Measurements from ENCODE around the gene TBCB. TPM values are rescaled to one million over a fixed set of nuclear protein-coding genes. Genes with fewer than 3 reads are reported as not detected.
A peak's percentile ranks its signal among the peaks of the same experiment; 100 is the strongest.

The TBCB gene
- polyA plus RNA-seq, 3 donors, result 167 to 233 (median 178) TPM

GRCh38 chr19:36084231-36085009 is 30.8 kb upstream of the TBCB start:
- H3K36me3 ChIP-seq (replicated peaks in 1 of 2; ENCODE audit: control insufficient read depth in 1 of 2, insufficient read depth in 2 of 2, low read length in 2 of 2), result peaks cover 55 to 83% of the 10 kb centered on the region in 2 donors
- H4K20me1 ChIP-seq (ENCODE audit: insufficient read depth, low read length), result no peaks in the 10 kb centered on the region
- Mint-ChIP-seq H3K4me3 (no peak overlapping the region), H3K4me1 (no peaks in the 10 kb centered on the region), H3K27ac (peak overlapping the region in 3 of 7 donors; percentile 11 to 66 (median 40)), H3K9me3 (no peaks in the 10 kb centered on the region), H3K27me3 (ENCODE audit: low read depth in 3 of 3) (peaks cover 0 to 5% (median 0%) of the 10 kb centered on the region in 3 donors), H3K36me3 (peaks cover 60 to 93% of the 10 kb centered on the region in 2 donors)
- no peak for DNase-seq
- no peak overlapping the region for H3K4me2 ChIP-seq (replicated peaks; ENCODE audit: extremely low read depth, low read length, poor library complexity, severe bottlenecking)
- no peaks in the 10 kb centered on the region for H3K27me3 ChIP-seq (ENCODE audit: control insufficient read depth in 2 of 2, insufficient read depth in 2 of 2, low read length in 2 of 2)
- TF ChIP-seq, protein P1, sequence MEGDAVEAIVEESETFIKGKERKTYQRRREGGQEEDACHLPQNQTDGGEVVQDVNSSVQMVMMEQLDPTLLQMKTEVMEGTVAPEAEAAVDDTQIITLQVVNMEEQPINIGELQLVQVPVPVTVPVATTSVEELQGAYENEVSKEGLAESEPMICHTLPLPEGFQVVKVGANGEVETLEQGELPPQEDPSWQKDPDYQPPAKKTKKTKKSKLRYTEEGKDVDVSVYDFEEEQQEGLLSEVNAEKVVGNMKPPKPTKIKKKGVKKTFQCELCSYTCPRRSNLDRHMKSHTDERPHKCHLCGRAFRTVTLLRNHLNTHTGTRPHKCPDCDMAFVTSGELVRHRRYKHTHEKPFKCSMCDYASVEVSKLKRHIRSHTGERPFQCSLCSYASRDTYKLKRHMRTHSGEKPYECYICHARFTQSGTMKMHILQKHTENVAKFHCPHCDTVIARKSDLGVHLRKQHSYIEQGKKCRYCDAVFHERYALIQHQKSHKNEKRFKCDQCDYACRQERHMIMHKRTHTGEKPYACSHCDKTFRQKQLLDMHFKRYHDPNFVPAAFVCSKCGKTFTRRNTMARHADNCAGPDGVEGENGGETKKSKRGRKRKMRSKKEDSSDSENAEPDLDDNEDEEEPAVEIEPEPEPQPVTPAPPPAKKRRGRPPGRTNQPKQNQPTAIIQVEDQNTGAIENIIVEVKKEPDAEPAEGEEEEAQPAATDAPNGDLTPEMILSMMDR (IDR thresholded peaks at IDR 0.05), result no peak
- H3K4me1 ChIP-seq (ENCODE audit: control insufficient read depth in 1 of 2, insufficient read depth in 2 of 2, low read length in 2 of 2), result no peaks in the 10 kb centered on the region
- intact Hi-C loops (cut with micrococcal nuclease), result no loop called here
- H3K9me3 ChIP-seq (replicated peaks in 1 of 2; ENCODE audit: control insufficient read depth in 1 of 2, insufficient read depth in 1 of 2, low read length in 2 of 2), result no peaks in the 10 kb centered on the region
- WGBS (ENCODE audit: insufficient coverage), result over 99% methylated on average over 11 of the region's 12 CpGs
- no peak overlapping the region for H3K4me3 ChIP-seq (replicated peaks in 1 of 3; ENCODE audit: low read depth in 2 of 3, low read length in 3 of 3)
- H3K79me2 ChIP-seq (ENCODE audit: insufficient read depth, low read length), result no peaks in the 10 kb centered on the region
- no peak overlapping the region for H3K27ac ChIP-seq (ENCODE audit: low read depth in 1 of 2, low read length in 2 of 2)
- no peak overlapping the region for H2AFZ ChIP-seq (ENCODE audit: insufficient read depth, low read depth, low read length, poor library complexity, severe bottlenecking)
- no peak overlapping the region for H3K9ac ChIP-seq (ENCODE audit: insufficient read depth, low read length, poor library complexity, severe bottlenecking)

DNA sequence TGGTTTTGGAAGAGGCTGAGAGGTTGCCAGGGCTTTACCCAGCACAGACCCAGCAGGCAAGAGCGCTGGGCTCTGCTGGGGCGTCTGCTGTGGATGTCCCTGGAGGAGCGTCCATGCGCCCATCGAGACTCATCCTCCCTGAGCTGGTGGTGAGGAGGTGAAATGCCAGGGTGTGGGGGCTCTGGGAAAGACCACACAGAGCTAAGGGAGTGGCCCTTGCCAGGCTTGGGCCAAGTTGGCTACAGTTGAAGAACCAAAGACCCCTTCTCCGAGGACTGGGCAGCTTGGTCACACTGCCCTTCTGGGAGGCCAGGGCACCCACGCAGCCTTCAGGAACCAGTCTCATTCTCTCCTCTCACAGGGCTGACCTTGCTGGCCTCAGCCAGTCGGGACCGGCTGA is 28.9 kb upstream of the TBCB start:
- no peak overlapping the region for H3K27ac Mint-ChIP-seq
- peaks cover 65 to 96% of the 10 kb centered on the region in 2 donors for H3K36me3 Mint-ChIP-seq
- no peak overlapping the region for H3K4me3 Mint-ChIP-seq
- 94% methylated on average over 8 of the region's 9 CpGs for WGBS (ENCODE audit: insufficient coverage)
- no peaks in the 10 kb centered on the region for H3K4me1 Mint-ChIP-seq
- H3K9me3 Mint-ChIP-seq, result no peaks in the 10 kb centered on the region
- Histone ChIP-seq H3K4me3 (replicated peaks in 1 of 3; ENCODE audit: low read depth in 2 of 3, low read length in 3 of 3) (no peak overlapping the region), H3K27ac (ENCODE audit: low read depth in 1 of 2, low read length in 2 of 2) (no peak overlapping the region), H4K20me1 (ENCODE audit: insufficient read depth, low read length) (no peaks in the 10 kb centered on the region), H3K4me2 (replicated peaks; ENCODE audit: extremely low read depth, low read length, poor library complexity, severe bottlenecking) (no peak overlapping the region), H3K79me2 (ENCODE audit: insufficient read depth, low read length) (no peaks in the 10 kb centered on the region), H3K9ac (ENCODE audit: insufficient read depth, low read length, poor library complexity, severe bottlenecking) (no peak overlapping the region), H3K27me3 (ENCODE audit: control insufficient read depth in 2 of 2, insufficient read depth in 2 of 2, low read length in 2 of 2) (no peaks in the 10 kb centered on the region), H3K36me3 (replicated peaks in 1 of 2; ENCODE audit: control insufficient read depth in 1 of 2, insufficient read depth in 2 of 2, low read length in 2 of 2) (peaks cover 66 to 91% of the 10 kb centered on the region in 2 donors), H2AFZ (ENCODE audit: insufficient read depth, low read depth, low read length, poor library complexity, severe bottlenecking) (no peak overlapping the region), H3K4me1 (ENCODE audit: control insufficient read depth in 1 of 2, insufficient read depth in 2 of 2, low read length in 2 of 2) (no peaks in the 10 kb centered on the region), H3K9me3 (replicated peaks in 1 of 2; ENCODE audit: control insufficient read depth in 1 of 2, insufficient read depth in 1 of 2, low read length in 2 of 2) (no peaks in the 10 kb centered on the region)
- intact Hi-C loops (cut with micrococcal nuclease), result no loop called here
- DNase-seq, result no peak
- TF ChIP-seq, protein P1 (IDR thresholded peaks at IDR 0.05), result no peak
- peaks cover 0 to 6% (median 0%) of the 10 kb centered on the region in 3 donors for H3K27me3 Mint-ChIP-seq (ENCODE audit: low read depth in 3 of 3)

Measured in CD14-positive monocyte (primary cell).